H1 (cell line): ENCODE results near the gene NLRP3. TPM values are rescaled to one million over a fixed set of nuclear protein-coding genes. Genes with fewer than 3 reads are reported as not detected.

Experiments
- GABPA ChIP-seq: IDR thresholded peaks from 2 replicates; pipeline ENCODE4 v1.6.1; 2011; ENCODE audit warnings: mild to moderate bottlenecking, low read length, moderate library complexity, borderline replicate concordance; ENCODE audit not compliant: insufficient read depth
- RXRA ChIP-seq: IDR thresholded peaks from 2 replicates; pipeline ENCODE4 v1.6.1; 2011; ENCODE audit warnings: low read depth, mild to moderate bottlenecking, low read length, moderate library complexity; ENCODE audit not compliant: insufficient read depth
- SAP30 ChIP-seq: fragments of 300-600 bp; sonication (generic); IDR thresholded peaks from 2 replicates; pipeline ENCODE4 v1.7.1; 2012; ENCODE audit warnings: low read length, moderate library complexity, mild to moderate bottlenecking, inconsistent platforms; ENCODE audit not compliant: insufficient read depth, insufficient replicate concordance
- TAF7 ChIP-seq: optimal IDR thresholded peaks from 2 replicates; pipeline ENCODE3; 2011; ENCODE audit warnings: low read depth, mild to moderate bottlenecking, inconsistent platforms, low read length, moderate library complexity, borderline replicate concordance
- polyA plus RNA-seq, 7 experiments: library from polyadenylated mRNA; depleted of rRNA in 3 of 7; stranded (reverse) in 5 of 7; unstranded in 2 of 7; fragments of >200 nt in 5 of 7; fragments of 200-250 nt in 2 of 7; gene quantifications; 1 replicate in 5 of 7; 2 replicates in 1 of 7; 4 replicates in 1 of 7; pipeline versions ENCODE4 v1.2.1 to v1.2.3, GENCODE V29; 2011 to 2013; ENCODE audit warnings: missing spikeins in 2 of 7, mixed read lengths in 2 of 7
- total RNA-seq: library from RNA; stranded (reverse); fragmentation: NEBNext Ultra II Directional; extraction: Animal tissue kit (Norgen Biotek cat#: 25700); gene quantifications from 2 replicates; pipeline ENCODE4 v1.2.1, GENCODE V29; 2021

Gene NLRP3
- total and polyA plus RNA-seq, 2 of the 8 experiments (the other 6 are each of a cell fraction or from before 2014, with no cell fraction given) = 0.05 to 0.19 TPM

GRCh38 chr1:247459507-247459906 lies 43.5 kb downstream of the NLRP3 start (continued):
- TF ChIP-seq TAF7 (no peak), RXRA (no peak), GABPA (no peak), SAP30 (no peak)
